Caco-2 (cell line): ENCODE measurements around the gene SMURF1. TPM values are rescaled to one million over a fixed set of nuclear protein-coding genes. Genes with fewer than 3 reads are reported as not detected.

ENCODE experiments used
- BruUV-seq: library from RNA; stranded (reverse); fragments of 400-500 nt; replicated peaks from 2 replicates; lab custom pipeline; 2021; lab: Mats Ljungman, UMichigan
- CTCF ChIA-PET: fragments of 300-600 bp; sonication (Branson Sonifier 250); formaldehyde crosslinking; loops from one replicate; lab custom pipeline; 2022; ENCODE audit warnings: antibody characterized with exemption; lab: Charles Lee
- POLR2A ChIA-PET: fragments of 300-600 bp; sonication (Branson Sonifier 250); formaldehyde crosslinking; loops from one replicate; lab custom pipeline; 2022; ENCODE audit warnings: antibody characterized with exemption; lab: Charles Lee
- DNase-seq, 2 experiments: peaks; one replicate each; pipeline versions ENCODE4 v3.0.0 to v3.0.0-alpha.2; 2020 to 2022
- H3K27me3 ChIP-seq: replicated peaks from 2 replicates; pipeline ENCODE4 v1.6.0; 2011; ENCODE audit warnings: low read length; ENCODE audit not compliant: control insufficient read depth, insufficient read depth
- H3K36me3 ChIP-seq: 2 replicates; pipeline ENCODE4 v1.5.1; 2011; ENCODE audit warnings: low read length; ENCODE audit not compliant: control insufficient read depth, insufficient read depth
- H3K4me1 ChIP-seq: fragments of 250-450 bp; sonication (Bioruptor Pico); 2 replicates; pipeline ENCODE4 v1.5.1; 2020; ENCODE audit warnings: mild to moderate bottlenecking
- H3K4me3 ChIP-seq: 2 replicates; pipeline ENCODE4 v1.5.1; 2011; ENCODE audit warnings: low read depth, mild to moderate bottlenecking, control low read depth, low read length
- H3K9me3 ChIP-seq: fragments of 250-450 bp; sonication (Bioruptor Pico); 2 replicates; pipeline ENCODE4 v1.5.1; 2020; ENCODE audit warnings: mild to moderate bottlenecking, moderate library complexity
- H3K27ac Mint-ChIP-seq: one replicate; pipeline ENCODE4 v1.8.0; 2022; ENCODE audit warnings: mixed read lengths; ENCODE audit not compliant: unreplicated experiment
- H3K27me3 Mint-ChIP-seq: one replicate; pipeline ENCODE4 v1.8.0; 2022; ENCODE audit warnings: mixed read lengths; ENCODE audit not compliant: insufficient read depth, unreplicated experiment
- H3K36me3 Mint-ChIP-seq: one replicate; pipeline ENCODE4 v1.8.0; 2022; ENCODE audit warnings: mild to moderate bottlenecking, mixed read lengths; ENCODE audit not compliant: insufficient read depth, unreplicated experiment
- H3K4me1 Mint-ChIP-seq: one replicate; pipeline ENCODE4 v1.8.0; 2022; ENCODE audit warnings: low read depth, mixed read lengths; ENCODE audit not compliant: unreplicated experiment
- H3K4me3 Mint-ChIP-seq: one replicate; pipeline ENCODE4 v1.8.0; 2022; ENCODE audit warnings: mild to moderate bottlenecking, moderate library complexity, mixed read lengths; ENCODE audit not compliant: unreplicated experiment
- H3K9me3 Mint-ChIP-seq: one replicate; pipeline ENCODE4 v1.8.0; 2022; ENCODE audit warnings: mixed read lengths; ENCODE audit not compliant: unreplicated experiment
- CTCF ChIP-seq, 2 experiments: fragments of 200-600 bp in 1 of 2; IDR thresholded peaks; 1 replicate in 1 of 2; 2 replicates in 1 of 2; pipeline versions ENCODE4 v1.5.1 to v1.8.0; 2011 to 2022; ENCODE audit warnings: antibody characterized with exemption in 1 of 2, control low read depth in 1 of 2, inconsistent platforms in 1 of 2, low read depth in 1 of 2, low read length in 1 of 2, mild to moderate bottlenecking in 1 of 2, moderate library complexity in 1 of 2; ENCODE audit not compliant: insufficient read depth in 1 of 2, severe bottlenecking in 1 of 2, unreplicated experiment in 1 of 2
- intact Hi-C: fragments of 100-400 bp; cut with micrococcal nuclease; formaldehyde crosslinking; loops from one replicate; pipeline ENCODE4 v1.10.0; 2022; ENCODE audit not compliant: unreplicated experiment
- total RNA-seq: library from RNA; stranded (reverse); gene quantifications from 2 replicates; pipeline ENCODE4 v1.2.3, GENCODE V29; 2022

Gene SMURF1
- total RNA-seq, 1 experiment from 2014 or later = 22.5 TPM

- Histone ChIP-seq H3K4me1 (no peaks in the 10 kb centered on the region), H3K27me3 (no peaks in the 10 kb centered on the region), H3K36me3 (no peaks in the 10 kb centered on the region), H3K4me3 (no peak overlapping the region), H3K9me3 (no peaks in the 10 kb centered on the region)
- CTCF ChIA-PET = no interaction called here
- Mint-ChIP-seq H3K4me1 (peaks cover 5% of the 10 kb centered on the region), H3K4me3 (no peak overlapping the region), H3K27ac (no peak overlapping the region), H3K27me3 (no peaks in the 10 kb centered on the region), H3K9me3 (no peaks in the 10 kb centered on the region), H3K36me3 (peaks cover 11% of the 10 kb centered on the region)
- no TSS peak for BruUV-seq
- TF ChIP-seq CTCF (IDR thresholded peaks at IDR 0.05; ENCODE audit: insufficient read depth in 1 of 2, low read depth in 1 of 2, low read length in 1 of 2, severe bottlenecking in 1 of 2, unreplicated experiment in 1 of 2) = no peak
- intact Hi-C loops = no loop called here
- POLR2A ChIA-PET = no interaction called here
- DNase-seq = no peak
These were observed 64.8 kb downstream of the SMURF1 start for GRCh38 chr7:99079104-99079503.

- intact Hi-C loops = no loop called here
- no peak for TF ChIP-seq CTCF (IDR thresholded peaks at IDR 0.05; ENCODE audit: insufficient read depth in 1 of 2, low read depth in 1 of 2, low read length in 1 of 2, severe bottlenecking in 1 of 2, unreplicated experiment in 1 of 2)
- H3K4me3 ChIP-seq = no peak overlapping the region
- DNase-seq = no peak
- Mint-ChIP-seq H3K4me3 (no peak overlapping the region), H3K27ac (no peak overlapping the region), H3K4me1 (peaks cover 5% of the 10 kb centered on the region), H3K36me3 (peaks cover 6% of the 10 kb centered on the region), H3K9me3 (no peaks in the 10 kb centered on the region), H3K27me3 (no peaks in the 10 kb centered on the region)
- ChIA-PET CTCF (no interaction called here), POLR2A (no interaction called here)
- no peaks in the 10 kb centered on the region for H3K4me1 ChIP-seq
- no TSS peak for BruUV-seq
- H3K36me3 ChIP-seq = no peaks in the 10 kb centered on the region
- no peaks in the 10 kb centered on the region for H3K9me3 ChIP-seq
- H3K27me3 ChIP-seq = no peaks in the 10 kb centered on the region
These were observed 65.5 kb downstream of the SMURF1 start for GRCh38 chr7:99078416-99078815.

- Histone ChIP-seq H3K4me3 (no peak overlapping the region), H3K36me3 (no peaks in the 10 kb centered on the region), H3K9me3 (no peaks in the 10 kb centered on the region), H3K27me3 (no peaks in the 10 kb centered on the region), H3K4me1 (no peaks in the 10 kb centered on the region)
- no peak overlapping the region for H3K4me3 Mint-ChIP-seq
- H3K36me3 Mint-ChIP-seq = peaks cover 6% of the 10 kb centered on the region
- no TSS peak for BruUV-seq
- DNase-seq = no peak
- H3K9me3 Mint-ChIP-seq = no peaks in the 10 kb centered on the region
- ChIA-PET CTCF (no interaction called here), POLR2A (no interaction called here)
- no peak overlapping the region for H3K27ac Mint-ChIP-seq
- TF ChIP-seq CTCF (IDR thresholded peaks at IDR 0.05; ENCODE audit: insufficient read depth in 1 of 2, low read depth in 1 of 2, low read length in 1 of 2, severe bottlenecking in 1 of 2, unreplicated experiment in 1 of 2) = no peak
- intact Hi-C loops = no loop called here
- no peaks in the 10 kb centered on the region for H3K27me3 Mint-ChIP-seq
- H3K4me1 Mint-ChIP-seq = peaks cover 5% of the 10 kb centered on the region
These were observed 67.3 kb downstream of the SMURF1 start for GRCh38 chr7:99076615-99077014.
